HEK293 (cell line): ENCODE results near the gene PIP5K1C.
"Not testable (repeated sequence)": the region's sequence is repeated elsewhere in the genome, so short reads cannot be mapped to it uniquely, and the experiment has no call there.

Experiments used
- CTCF ChIP-seq: fragments of 450-650 bp; formaldehyde crosslinking; IDR thresholded peaks from 2 replicates; pipeline ENCODE4 v1.5.1; 2016; ENCODE audit warnings: missing biosample characterization, missing genetic modification characterization
- IKZF3 ChIP-seq: fragments of 450-650 bp; IDR thresholded peaks from 2 replicates; pipeline ENCODE4 v1.5.0; 2018; ENCODE audit warnings: missing biosample characterization, mild to moderate bottlenecking, missing genetic modification characterization, moderate library complexity
- ZNF311 ChIP-seq: fragments of 450-650 bp; formaldehyde crosslinking; IDR thresholded peaks from 2 replicates; pipeline ENCODE4 v1.5.1; 2017; ENCODE audit warnings: missing biosample characterization, missing genetic modification characterization, borderline replicate concordance
- ZNF37A ChIP-seq: fragments of 450-650 bp; IDR thresholded peaks from 2 replicates; pipeline ENCODE4 v1.5.1; 2018; ENCODE audit warnings: missing biosample characterization, missing genetic modification characterization
- ZSCAN18 ChIP-seq: fragments of 450-650 bp; formaldehyde crosslinking; IDR thresholded peaks from 2 replicates; pipeline ENCODE4 v1.5.1; 2016; ENCODE audit warnings: missing biosample characterization, missing genetic modification characterization

GRCh38 chr19:3584036-3584802 is 116.0 kb downstream of the PIP5K1C start:
- TF ChIP-seq CTCF; ZSCAN18 (tag by site-specific recombination); ZNF37A; ZNF311; IKZF3 (tag by site-specific recombination): not testable (repeated sequence)
